RWPE2 (cell line): ENCODE data around the gene EEF1AKMT2.

Source experiments
- ATAC-seq: fragments of 200-7000 bp; cut with Tn5 transposase; 3 replicates; pipeline ENCODE4 v1.9.1; 2021; ENCODE audit warnings: low read depth
- DNase-seq: peaks from one replicate; pipeline ENCODE4 v3.0.0-alpha.2; 2020; ENCODE audit warnings: low spot score
- H3K27ac ChIP-seq: fragments of 450-650 bp; 2 replicates; pipeline ENCODE4 v1.5.1; 2017; ENCODE audit warnings: mild to moderate bottlenecking; ENCODE audit not compliant: poor library complexity, severe bottlenecking
- H3K27me3 ChIP-seq: fragments of 250-450 bp; sonication (Bioruptor Pico); 2 replicates; pipeline ENCODE4 v1.5.1; 2021; ENCODE audit warnings: mild to moderate bottlenecking, moderate library complexity; ENCODE audit not compliant: insufficient read depth, poor library complexity, severe bottlenecking
- H3K36me3 ChIP-seq: fragments of 250-450 bp; sonication (Bioruptor Pico); 2 replicates; pipeline ENCODE4 v1.5.1; 2020; ENCODE audit warnings: low read depth, mild to moderate bottlenecking, moderate library complexity
- H3K4me1 ChIP-seq: fragments of 250-450 bp; sonication (Bioruptor Pico); 2 replicates; pipeline ENCODE4 v1.5.1; 2021; ENCODE audit warnings: mild to moderate bottlenecking, moderate library complexity; ENCODE audit not compliant: insufficient read depth, poor library complexity, severe bottlenecking
- H3K4me3 ChIP-seq: fragments of 250-450 bp; sonication (Bioruptor Pico); 2 replicates; pipeline ENCODE4 v1.5.1; 2021; ENCODE audit warnings: mild to moderate bottlenecking, moderate library complexity; ENCODE audit not compliant: severe bottlenecking
- H3K9me3 ChIP-seq: fragments of 250-450 bp; sonication (Bioruptor Pico); 2 replicates; pipeline ENCODE4 v1.5.1; 2021; ENCODE audit warnings: mild to moderate bottlenecking, moderate library complexity; ENCODE audit not compliant: severe bottlenecking
- TF ChIP-seq, protein P1 (sequence below): fragments of 450-650 bp; IDR thresholded peaks from one replicate; pipeline ENCODE4 v1.5.1; 2017; ENCODE audit warnings: mild to moderate bottlenecking, moderate library complexity; ENCODE audit not compliant: poor library complexity, severe bottlenecking

Gene EEF1AKMT2

DNA sequence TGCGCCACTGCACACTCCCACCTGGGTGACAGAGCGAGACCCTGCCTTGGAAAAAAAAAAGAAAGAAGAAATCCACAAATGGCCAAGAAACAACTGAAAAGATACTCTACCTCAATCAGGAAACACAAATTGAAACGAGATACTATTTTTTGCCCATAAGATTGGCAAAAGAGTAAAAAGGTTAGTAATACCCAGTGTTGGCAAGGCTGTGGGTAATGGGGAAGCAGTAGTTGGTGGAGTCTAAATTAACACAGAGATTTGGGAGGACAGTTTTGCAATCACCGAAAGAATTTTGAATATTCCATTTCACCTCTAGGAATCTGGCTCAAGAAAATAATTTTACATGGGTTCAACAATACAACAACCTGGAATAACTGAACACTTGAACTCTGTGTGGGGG is 29.8 kb upstream of the EEF1AKMT2 start:
- H3K27ac ChIP-seq, result no peak overlapping the region
- H3K4me1 ChIP-seq, result no peaks in the 10 kb centered on the region
- no peak for DNase-seq
- peaks cover 57% of the 10 kb centered on the region for H3K36me3 ChIP-seq
- H3K4me3 ChIP-seq, result no peak overlapping the region
- H3K9me3 ChIP-seq, result no peaks in the 10 kb centered on the region
- no peaks in the 10 kb centered on the region for H3K27me3 ChIP-seq
- no peak for ATAC-seq
- TF ChIP-seq, protein P1, sequence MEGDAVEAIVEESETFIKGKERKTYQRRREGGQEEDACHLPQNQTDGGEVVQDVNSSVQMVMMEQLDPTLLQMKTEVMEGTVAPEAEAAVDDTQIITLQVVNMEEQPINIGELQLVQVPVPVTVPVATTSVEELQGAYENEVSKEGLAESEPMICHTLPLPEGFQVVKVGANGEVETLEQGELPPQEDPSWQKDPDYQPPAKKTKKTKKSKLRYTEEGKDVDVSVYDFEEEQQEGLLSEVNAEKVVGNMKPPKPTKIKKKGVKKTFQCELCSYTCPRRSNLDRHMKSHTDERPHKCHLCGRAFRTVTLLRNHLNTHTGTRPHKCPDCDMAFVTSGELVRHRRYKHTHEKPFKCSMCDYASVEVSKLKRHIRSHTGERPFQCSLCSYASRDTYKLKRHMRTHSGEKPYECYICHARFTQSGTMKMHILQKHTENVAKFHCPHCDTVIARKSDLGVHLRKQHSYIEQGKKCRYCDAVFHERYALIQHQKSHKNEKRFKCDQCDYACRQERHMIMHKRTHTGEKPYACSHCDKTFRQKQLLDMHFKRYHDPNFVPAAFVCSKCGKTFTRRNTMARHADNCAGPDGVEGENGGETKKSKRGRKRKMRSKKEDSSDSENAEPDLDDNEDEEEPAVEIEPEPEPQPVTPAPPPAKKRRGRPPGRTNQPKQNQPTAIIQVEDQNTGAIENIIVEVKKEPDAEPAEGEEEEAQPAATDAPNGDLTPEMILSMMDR, result no peak

DNA sequence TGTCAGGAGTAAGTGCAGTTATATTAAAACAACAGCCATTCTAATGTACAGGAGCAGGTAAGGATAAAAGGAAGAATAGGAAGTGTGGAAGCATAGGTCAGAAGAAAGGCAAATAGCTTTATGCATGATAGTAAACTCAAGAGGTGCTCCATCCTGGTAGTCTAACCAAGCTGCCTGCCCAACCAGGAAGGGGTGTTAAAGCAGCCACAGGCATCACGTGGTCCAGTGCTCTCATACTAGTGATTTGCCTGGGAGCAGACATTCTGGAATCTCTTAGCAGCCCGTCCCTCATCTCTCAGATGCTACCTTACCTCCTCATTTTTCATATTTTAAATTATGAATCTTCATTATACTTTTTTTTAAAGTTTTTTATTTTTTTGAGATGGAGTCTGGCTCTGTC is 28.4 kb upstream of the EEF1AKMT2 start:
- Histone ChIP-seq H3K4me3 (no peak overlapping the region), H3K4me1 (no peaks in the 10 kb centered on the region), H3K27me3 (no peaks in the 10 kb centered on the region), H3K27ac (no peak overlapping the region), H3K36me3 (peaks cover 53% of the 10 kb centered on the region), H3K9me3 (no peaks in the 10 kb centered on the region)
- DNase-seq (no peak), ATAC-seq (no peak)
- TF ChIP-seq, protein P1, result no peak

DNA sequence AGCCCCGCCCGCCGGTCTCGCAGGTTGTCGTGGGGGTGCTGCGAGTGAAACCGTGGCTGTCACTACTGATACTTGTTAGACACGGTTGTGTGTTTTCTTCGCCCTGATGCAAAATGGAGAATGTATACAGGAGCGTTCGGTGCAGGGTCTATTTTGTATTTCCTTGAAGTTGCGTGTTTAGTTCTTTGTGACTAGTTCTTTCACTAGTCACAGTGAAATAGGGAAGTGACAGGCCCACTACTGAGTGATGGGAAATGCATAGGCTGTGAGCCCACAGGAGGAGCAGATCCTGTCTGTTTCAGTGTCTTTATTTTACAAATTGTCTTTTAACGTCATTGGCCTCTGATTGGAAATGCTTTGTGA is 10.6 kb upstream of the EEF1AKMT2 start:
- peak overlapping the region; percentile 18 for H3K27ac ChIP-seq
- DNase-seq (no peak), ATAC-seq (no peak; the same call in 2 of the 3 replicates)
- peaks cover 8% of the 10 kb centered on the region for H3K36me3 ChIP-seq
- TF ChIP-seq, protein P1, result no peak
- peak overlapping the region; percentile 85 for H3K4me3 ChIP-seq
- H3K9me3 ChIP-seq, result no peaks in the 10 kb centered on the region
- no peaks in the 10 kb centered on the region for H3K27me3 ChIP-seq
- H3K4me1 ChIP-seq, result peaks cover 8% of the 10 kb centered on the region

DNA sequence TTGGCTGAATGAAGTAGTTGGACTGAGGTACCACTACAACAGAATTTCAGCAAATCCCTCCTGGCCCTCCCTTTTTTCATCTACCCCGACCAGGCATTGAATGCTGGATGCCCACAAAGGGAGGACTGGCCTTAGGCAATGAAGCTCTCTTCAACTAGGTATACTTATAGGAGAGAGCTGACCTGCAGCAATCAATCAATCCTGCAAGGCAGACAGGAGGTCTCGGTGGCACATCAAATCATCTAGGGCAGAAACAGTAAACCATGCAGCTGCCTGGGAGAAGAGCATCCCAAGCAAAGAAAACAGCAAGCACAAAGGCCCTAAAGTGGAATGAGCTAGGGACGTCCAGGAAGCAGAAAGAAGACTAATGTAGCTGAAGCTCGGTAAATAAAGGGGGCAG is 7.5 kb upstream of the EEF1AKMT2 start:
- H3K4me3 ChIP-seq, result no peak overlapping the region
- no peaks in the 10 kb centered on the region for H3K27me3 ChIP-seq
- H3K27ac ChIP-seq, result no peak overlapping the region
- TF ChIP-seq, protein P1, result no peak
- DNase-seq (no peak), ATAC-seq (no peak)
- H3K9me3 ChIP-seq, result no peaks in the 10 kb centered on the region
- H3K4me1 ChIP-seq, result peaks cover 8% of the 10 kb centered on the region
- no peaks in the 10 kb centered on the region; the same call in 1 of the 2 replicates for H3K36me3 ChIP-seq

DNA sequence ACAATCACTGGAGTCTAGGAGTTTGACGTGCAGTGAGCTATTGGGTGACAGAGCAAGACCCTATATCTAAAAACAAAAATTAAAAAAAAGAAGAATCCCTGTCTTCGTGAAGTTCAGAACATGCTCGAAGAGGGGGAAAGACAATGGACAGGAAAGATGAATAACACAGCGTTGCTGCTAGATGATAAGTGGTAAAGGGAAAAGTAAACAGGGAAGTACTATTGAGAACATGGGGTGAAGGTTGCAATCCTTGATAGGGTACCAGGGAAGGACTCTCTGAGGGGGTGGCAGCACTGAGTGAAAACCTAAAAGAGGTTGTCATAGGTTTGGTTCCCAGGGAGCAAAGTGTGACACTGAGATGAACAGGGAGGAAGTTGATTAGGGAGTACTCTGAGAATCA is 7.1 kb upstream of the EEF1AKMT2 start:
- no peak overlapping the region for H3K4me3 ChIP-seq
- no peaks in the 10 kb centered on the region for H3K9me3 ChIP-seq
- no peaks in the 10 kb centered on the region for H3K27me3 ChIP-seq
- no peaks in the 10 kb centered on the region for H3K36me3 ChIP-seq
- DNase-seq (no peak), ATAC-seq (no peak)
- no peak overlapping the region for H3K27ac ChIP-seq
- peaks cover 8% of the 10 kb centered on the region for H3K4me1 ChIP-seq
- TF ChIP-seq, protein P1, result no peak
